ENCODE results near the gene DPYSL4. TPM values are rescaled to one million over a fixed set of nuclear protein-coding genes. Genes with fewer than 3 reads are reported as not detected.

DPYSL4 gene
- total RNA-seq, 2 donors from 2014 or later = 0.27 to 0.44 TPM

- no peak overlapping the region for H3K27ac ChIP-seq
- H3K36me3 ChIP-seq = no peaks in the 10 kb centered on the region
- no peak overlapping the region for H3K4me3 ChIP-seq
- no peak for DNase-seq
- intact Hi-C loops (cut with DNase I) = no loop called here
- no peak for TF ChIP-seq CTCF (IDR thresholded peaks at IDR 0.05)
- H3K27me3 ChIP-seq = no peaks in the 10 kb centered on the region
- H3K9me3 ChIP-seq = no peaks in the 10 kb centered on the region
- no peak overlapping the region for H3K9ac ChIP-seq (ENCODE audit: low read depth in 2 of 2, low read length in 2 of 2)
- H3K4me1 ChIP-seq = no peaks in the 10 kb centered on the region
Observed at GRCh38 chr10:132176623-132177500, 9.9 kb upstream of the DPYSL4 start.

- Histone ChIP-seq H3K36me3 (no peaks in the 10 kb centered on the region), H3K27ac (no peak overlapping the region), H3K27me3 (no peaks in the 10 kb centered on the region), H3K4me3 (no peak overlapping the region), H3K9ac (ENCODE audit: low read depth in 2 of 2, low read length in 2 of 2) (no peak overlapping the region), H3K9me3 (no peaks in the 10 kb centered on the region), H3K4me1 (no peaks in the 10 kb centered on the region)
- no peak for DNase-seq
- TF ChIP-seq CTCF (IDR thresholded peaks at IDR 0.05) = no peak
- intact Hi-C loops (cut with DNase I) = no loop called here
Observed at GRCh38 chr10:132178046-132178445, 8.7 kb upstream of the DPYSL4 start.

- TF ChIP-seq CTCF (IDR thresholded peaks at IDR 0.05) = no peak
Observed at GRCh38 chr10:132178672-132179545, 7.8 kb upstream of the DPYSL4 start.

GRCh38 chr10:132179551-132180392 is 7.0 kb upstream of the DPYSL4 start:
- DNase-seq = no peak
- Histone ChIP-seq H3K36me3 (no peaks in the 10 kb centered on the region), H3K9me3 (no peaks in the 10 kb centered on the region), H3K4me1 (no peaks in the 10 kb centered on the region), H3K4me3 (no peak overlapping the region), H3K9ac (ENCODE audit: low read depth in 2 of 2, low read length in 2 of 2) (no peak overlapping the region), H3K27me3 (no peaks in the 10 kb centered on the region), H3K27ac (no peak overlapping the region)
- intact Hi-C loops (cut with DNase I) = no loop called here
- no peak for TF ChIP-seq CTCF (IDR thresholded peaks at IDR 0.05)

More at GRCh38 chr10:132178672-132179545, 7.8 kb upstream of the DPYSL4 start:
- H3K9ac ChIP-seq (ENCODE audit: low read depth in 2 of 2, low read length in 2 of 2) = no peak overlapping the region
- H3K4me1 ChIP-seq = no peaks in the 10 kb centered on the region
- H3K36me3 ChIP-seq = no peaks in the 10 kb centered on the region
- DNase-seq = no peak
- intact Hi-C loops (cut with DNase I) = no loop called here
- H3K27me3 ChIP-seq = no peaks in the 10 kb centered on the region
- H3K27ac ChIP-seq = no peak overlapping the region
- no peaks in the 10 kb centered on the region for H3K9me3 ChIP-seq
- no peak overlapping the region for H3K4me3 ChIP-seq

GRCh38 chr10:132180736-132181135 is 6.0 kb upstream of the DPYSL4 start:
- H3K27me3 ChIP-seq = peaks cover 8% of the 10 kb centered on the region
- H3K9me3 ChIP-seq = no peaks in the 10 kb centered on the region
- H3K4me3 ChIP-seq = no peak overlapping the region
- intact Hi-C loops (cut with DNase I) = no loop called here
- H3K27ac ChIP-seq = no peak overlapping the region
- no peak for TF ChIP-seq CTCF (IDR thresholded peaks at IDR 0.05)
- DNase-seq = no peak
- no peaks in the 10 kb centered on the region for H3K36me3 ChIP-seq
- no peak overlapping the region for H3K9ac ChIP-seq (ENCODE audit: low read depth in 2 of 2, low read length in 2 of 2)
- H3K4me1 ChIP-seq = peaks cover 2% of the 10 kb centered on the region

Data from colonic mucosa (tissue), 4 donors.